SK-N-SH treated with all-trans-retinoic acid at 6 μM for 48 hours (cell line): ENCODE data around the gene CFAP157.

ENCODE experiments used
- ATAC-seq: fragments of 200-7000 bp; cut with Tn5 transposase; 3 replicates; pipeline ENCODE4 v1.9.1; 2020; ENCODE audit warnings: mild to moderate bottlenecking, moderate library complexity
- ARNTL ChIP-seq: fragments of 450-650 bp; formaldehyde crosslinking; IDR thresholded peaks from 2 replicates; pipeline ENCODE4 v1.5.0; 2020; ENCODE audit warnings: low read depth, mild to moderate bottlenecking, moderate library complexity, borderline replicate concordance
- BACH2 ChIP-seq: fragments of 250-450 bp; sonication (Bioruptor Pico); IDR thresholded peaks from 2 replicates; pipeline ENCODE4 v1.9.0; 2021; ENCODE audit warnings: mild to moderate bottlenecking, borderline replicate concordance
- CREB5 ChIP-seq: fragments of 250-450 bp; sonication (Bioruptor Pico); IDR thresholded peaks from 2 replicates; pipeline ENCODE4 v1.5.1; 2020; ENCODE audit warnings: low read depth, mild to moderate bottlenecking, moderate library complexity
- CSDC2 ChIP-seq: fragments of 250-450 bp; sonication (Bioruptor Pico); IDR thresholded peaks from 2 replicates; pipeline ENCODE4 v1.5.0; 2020; ENCODE audit warnings: mild to moderate bottlenecking, moderate library complexity
- CSRNP3 ChIP-seq: fragments of 250-450 bp; sonication (Bioruptor Pico); IDR thresholded peaks from 2 replicates; pipeline ENCODE4 v1.5.1; 2021; ENCODE audit warnings: mild to moderate bottlenecking, moderate library complexity
- ESRRG ChIP-seq: fragments of 250-450 bp; sonication (Bioruptor Pico); IDR thresholded peaks from 2 replicates; pipeline ENCODE4 v1.6.1; 2021; ENCODE audit warnings: mild to moderate bottlenecking
- GLIS3 ChIP-seq: fragments of 250-450 bp; sonication (Bioruptor Pico); IDR thresholded peaks from 2 replicates; pipeline ENCODE4 v1.5.0; 2020; ENCODE audit warnings: mild to moderate bottlenecking, moderate library complexity
- ISL1 ChIP-seq: fragments of 250-450 bp; sonication (Bioruptor Pico); IDR thresholded peaks from 2 replicates; pipeline ENCODE4 v2.1.2; 2022; ENCODE audit warnings: mild to moderate bottlenecking, moderate library complexity
- OSR1 ChIP-seq: fragments of 250-450 bp; sonication (Bioruptor Pico); IDR thresholded peaks from 2 replicates; pipeline ENCODE4 v1.8.0; 2022; ENCODE audit warnings: moderate library complexity, mild to moderate bottlenecking, inconsistent platforms
- PATZ1 ChIP-seq: fragments of 250-450 bp; sonication (Bioruptor Pico); IDR thresholded peaks from 2 replicates; pipeline ENCODE4 v1.8.0; 2020; ENCODE audit warnings: mild to moderate bottlenecking, moderate library complexity, borderline replicate concordance
- POU6F1 ChIP-seq: fragments of 250-450 bp; sonication (Bioruptor Pico); IDR thresholded peaks from 2 replicates; pipeline ENCODE4 v1.8.0; 2021; ENCODE audit warnings: low read depth, mild to moderate bottlenecking, moderate library complexity, borderline replicate concordance
- PPARA ChIP-seq: fragments of 250-450 bp; sonication (Bioruptor Pico); IDR thresholded peaks from 2 replicates; pipeline ENCODE4 v1.5.0; 2020; ENCODE audit warnings: mild to moderate bottlenecking, borderline replicate concordance
- RARB ChIP-seq: fragments of 250-450 bp; sonication (Bioruptor Pico); IDR thresholded peaks from 2 replicates; pipeline ENCODE4 v1.8.0; 2021; ENCODE audit warnings: mild to moderate bottlenecking, moderate library complexity
- SNAI2 ChIP-seq: fragments of 250-450 bp; sonication (Bioruptor Pico); IDR thresholded peaks from 2 replicates; pipeline ENCODE4 v1.5.0; 2020; ENCODE audit warnings: mild to moderate bottlenecking, moderate library complexity
- TCF4 ChIP-seq: fragments of 250-450 bp; sonication (Bioruptor Pico); IDR thresholded peaks from 2 replicates; pipeline ENCODE4 v1.8.0; 2021; ENCODE audit warnings: mild to moderate bottlenecking, moderate library complexity, borderline replicate concordance
- TOX ChIP-seq: fragments of 250-450 bp; sonication (Bioruptor Pico); IDR thresholded peaks from 2 replicates; pipeline ENCODE4 v1.8.0; 2021; ENCODE audit warnings: mild to moderate bottlenecking, moderate library complexity, borderline replicate concordance
- TSHZ2 ChIP-seq: fragments of 250-450 bp; sonication (Bioruptor Pico); IDR thresholded peaks from 2 replicates; pipeline ENCODE4 v1.5.0; 2020; ENCODE audit warnings: mild to moderate bottlenecking, moderate library complexity
- ZC3H10 ChIP-seq: fragments of 250-450 bp; sonication (Bioruptor Pico); IDR thresholded peaks from 2 replicates; pipeline ENCODE4 v1.5.1; 2021; ENCODE audit warnings: mild to moderate bottlenecking, moderate library complexity
- ZFP3 ChIP-seq: fragments of 250-450 bp; sonication (Bioruptor Pico); IDR thresholded peaks from 2 replicates; pipeline ENCODE4 v1.5.0; 2020; ENCODE audit warnings: mild to moderate bottlenecking, moderate library complexity
- ZFP30 ChIP-seq: fragments of 450-650 bp; formaldehyde crosslinking; IDR thresholded peaks from 2 replicates; pipeline ENCODE4 v1.5.0; 2022; ENCODE audit warnings: mild to moderate bottlenecking, moderate library complexity
- ZNF565 ChIP-seq: fragments of 450-650 bp; formaldehyde crosslinking; conservative IDR thresholded peaks from 2 replicates; pipeline ENCODE4 v1.5.0; 2020; ENCODE audit warnings: low read depth, mild to moderate bottlenecking, moderate library complexity
- ZNF70 ChIP-seq: fragments of 450-650 bp; formaldehyde crosslinking; IDR thresholded peaks from 2 replicates; pipeline ENCODE4 v1.5.0; 2020; ENCODE audit warnings: mild to moderate bottlenecking, moderate library complexity
- ZNF8 ChIP-seq: fragments of 450-650 bp; formaldehyde crosslinking; IDR thresholded peaks from 2 replicates; pipeline ENCODE4 v1.5.0; 2020; ENCODE audit warnings: mild to moderate bottlenecking, moderate library complexity

CFAP157 gene

GRCh38 chr9:127706836-127707241 lies at the start of gene CFAP157:
TSS of gene CFAP157 (plus strand) at chr9:127706988. CDS start at chr9:127707032, 44 bp downstream.
- ATAC-seq = peak; percentile 67
- no peak for TF ChIP-seq SNAI2
- no peak for TF ChIP-seq BACH2 (CRISPR knock-in tag)
- no peak for TF ChIP-seq ZC3H10 (CRISPR knock-in tag)
- TF ChIP-seq ZFP3 (CRISPR knock-in tag) = no peak

GRCh38 chr9:127658428-127658827 lies 48.4 kb upstream of the CFAP157 start:
- no peak for TF ChIP-seq OSR1
- TF ChIP-seq ZNF70 (CRISPR knock-in tag) = no peak
- no peak for TF ChIP-seq PPARA
- TF ChIP-seq TOX = no peak
- TF ChIP-seq POU6F1 (CRISPR knock-in tag) = no peak
- no peak for TF ChIP-seq GLIS3
- no peak for TF ChIP-seq ESRRG (CRISPR knock-in tag)
- no peak for TF ChIP-seq ISL1 (CRISPR knock-in tag)
- TF ChIP-seq ARNTL (CRISPR knock-in tag) = no peak
- TF ChIP-seq CSDC2 (CRISPR knock-in tag) = no peak
- TF ChIP-seq TCF4 (CRISPR knock-in tag) = no peak
- no peak for TF ChIP-seq RARB
- TF ChIP-seq ZNF8 (CRISPR knock-in tag) = no peak
- no peak for TF ChIP-seq TSHZ2 (CRISPR knock-in tag)
- TF ChIP-seq ZFP3 (CRISPR knock-in tag) = no peak
- no peak for TF ChIP-seq ZNF565
- no peak for TF ChIP-seq PATZ1 (CRISPR knock-in tag)
- no peak for TF ChIP-seq SNAI2
- TF ChIP-seq CSRNP3 (CRISPR knock-in tag) = no peak
- ATAC-seq = no peak

- ATAC-seq = no peak
- TF ChIP-seq SNAI2 (no peak), CREB5 (CRISPR knock-in tag) (no peak), PPARA (no peak), TOX (no peak), RARB (no peak), BACH2 (CRISPR knock-in tag) (no peak), ZFP30 (CRISPR knock-in tag) (no peak), POU6F1 (CRISPR knock-in tag) (no peak), TSHZ2 (CRISPR knock-in tag) (peak; percentile 69; the same call in 1 of the 2 replicates), TCF4 (CRISPR knock-in tag) (peak; percentile 51; the same call in 1 of the 2 replicates), ZNF565 (no peak)
- TF ChIP-seq, all 23 proteins: peak for 2
Observed at GRCh38 chr9:127660886-127661741, 45.7 kb upstream of the CFAP157 start.
